A549 (cell line): ENCODE results near the gene RAB30.

Experiments used
- ESRRA ChIP-seq: fragments of 150-350 bp; IDR thresholded peaks from 2 replicates; pipeline ENCODE4 v1.6.1; 2014; ENCODE audit warnings: mild to moderate bottlenecking, low read length, borderline replicate concordance
- POLR2A ChIP-seq: IDR thresholded peaks from 2 replicates; pipeline ENCODE4 v1.6.1; 2012; ENCODE audit warnings: mild to moderate bottlenecking, low read length
- POLR2AphosphoS2 ChIP-seq: conservative IDR thresholded peaks from 2 replicates; pipeline ENCODE4 v1.6.1; 2012; ENCODE audit warnings: low read length, improper control_type of control experiment, inconsistent platforms
- RAD21 ChIP-seq, 2 experiments: fragments of >200 bp in 1 of 2; sonication (Bioruptor Twin) in 1 of 2; formaldehyde crosslinking in 1 of 2; IDR thresholded peaks in 1 of 2; conservative IDR thresholded peaks in 1 of 2; 2 replicates in 1 of 2; 3 replicates in 1 of 2; pipeline ENCODE4 v1.6.1; 2012 to 2018; ENCODE audit warnings: inconsistent platforms in 1 of 2
- RCOR1 ChIP-seq: fragments of 150-350 bp; IDR thresholded peaks from 2 replicates; pipeline ENCODE4 v1.6.1; 2014; ENCODE audit warnings: antibody characterized with exemption, low read length, low read depth
- ZFP36 ChIP-seq: fragments of 450-650 bp; IDR thresholded peaks from 2 replicates; pipeline ENCODE4 v1.6.1; 2014; ENCODE audit warnings: borderline replicate concordance; ENCODE audit not compliant: partially characterized antibody
- TF ChIP-seq, protein P1 (sequence below): fragments of >200 bp; sonication (Bioruptor Twin); formaldehyde crosslinking; IDR thresholded peaks from 3 replicates; pipeline ENCODE4 v1.5.1; 2016

DNA sequence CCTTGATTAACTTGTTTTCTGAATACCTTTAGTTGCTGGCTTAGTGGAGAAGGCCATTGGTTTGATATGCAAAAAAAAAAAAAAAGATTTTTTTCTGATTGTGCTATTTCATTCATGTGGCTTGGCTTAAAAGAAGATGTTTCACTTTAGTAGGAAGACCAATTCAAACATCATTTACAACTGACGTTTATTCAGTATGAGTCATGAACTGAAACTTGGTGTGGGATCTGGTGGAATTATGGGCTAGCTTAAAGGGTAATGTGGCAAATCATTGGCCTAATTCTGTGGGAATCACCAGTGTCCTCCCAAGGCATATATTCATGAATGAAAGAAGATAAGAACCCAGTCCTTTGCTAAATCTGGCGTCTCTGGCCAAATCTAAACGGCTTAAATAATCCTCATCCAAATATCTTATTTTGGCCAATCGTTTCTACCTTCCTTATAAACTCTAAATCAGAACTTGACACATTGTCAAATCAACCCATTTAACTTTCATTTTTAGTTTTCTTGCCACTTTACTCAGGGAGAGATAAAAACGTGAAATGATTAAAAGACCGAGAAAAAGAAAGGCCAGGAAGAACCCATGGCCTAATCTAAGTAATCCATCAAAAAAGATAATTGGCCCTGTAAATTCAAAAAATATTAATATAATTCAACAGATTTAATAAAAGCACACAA, 93.1 kb downstream of the RAB30 start:
- TF ChIP-seq, protein P1, sequence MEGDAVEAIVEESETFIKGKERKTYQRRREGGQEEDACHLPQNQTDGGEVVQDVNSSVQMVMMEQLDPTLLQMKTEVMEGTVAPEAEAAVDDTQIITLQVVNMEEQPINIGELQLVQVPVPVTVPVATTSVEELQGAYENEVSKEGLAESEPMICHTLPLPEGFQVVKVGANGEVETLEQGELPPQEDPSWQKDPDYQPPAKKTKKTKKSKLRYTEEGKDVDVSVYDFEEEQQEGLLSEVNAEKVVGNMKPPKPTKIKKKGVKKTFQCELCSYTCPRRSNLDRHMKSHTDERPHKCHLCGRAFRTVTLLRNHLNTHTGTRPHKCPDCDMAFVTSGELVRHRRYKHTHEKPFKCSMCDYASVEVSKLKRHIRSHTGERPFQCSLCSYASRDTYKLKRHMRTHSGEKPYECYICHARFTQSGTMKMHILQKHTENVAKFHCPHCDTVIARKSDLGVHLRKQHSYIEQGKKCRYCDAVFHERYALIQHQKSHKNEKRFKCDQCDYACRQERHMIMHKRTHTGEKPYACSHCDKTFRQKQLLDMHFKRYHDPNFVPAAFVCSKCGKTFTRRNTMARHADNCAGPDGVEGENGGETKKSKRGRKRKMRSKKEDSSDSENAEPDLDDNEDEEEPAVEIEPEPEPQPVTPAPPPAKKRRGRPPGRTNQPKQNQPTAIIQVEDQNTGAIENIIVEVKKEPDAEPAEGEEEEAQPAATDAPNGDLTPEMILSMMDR, result no peak
- no peak for TF ChIP-seq RCOR1
- no peak for TF ChIP-seq POLR2A
- no peak for TF ChIP-seq ESRRA
- TF ChIP-seq POLR2AphosphoS2, result no peak
- TF ChIP-seq RAD21 (conservative IDR thresholded peaks at IDR 0.05 in 1 of 2, IDR thresholded peaks at IDR 0.05 in 1 of 2), result no peak
- TF ChIP-seq ZFP36, result no peak
